OCI-LY7 (cell line): ENCODE measurements around the gene MARVELD3.

Experiments
- EZH2phosphoT487 ChIP-seq: fragments of 200-600 bp; sonication (generic); IDR thresholded peaks from 2 replicates; pipeline ENCODE4 v1.6.1; 2018; ENCODE audit warnings: low read depth, borderline replicate concordance, mild to moderate bottlenecking, mixed run types, antibody characterized with exemption, low read length, moderate library complexity, mixed read lengths
- TF ChIP-seq, protein P1 (sequence below): fragments of 200-600 bp; sonication (generic); conservative IDR thresholded peaks from 2 replicates; pipeline ENCODE4 v1.5.1; 2014; ENCODE audit warnings: mild to moderate bottlenecking, antibody characterized with exemption, low read length, moderate library complexity, mixed read lengths

DNA sequence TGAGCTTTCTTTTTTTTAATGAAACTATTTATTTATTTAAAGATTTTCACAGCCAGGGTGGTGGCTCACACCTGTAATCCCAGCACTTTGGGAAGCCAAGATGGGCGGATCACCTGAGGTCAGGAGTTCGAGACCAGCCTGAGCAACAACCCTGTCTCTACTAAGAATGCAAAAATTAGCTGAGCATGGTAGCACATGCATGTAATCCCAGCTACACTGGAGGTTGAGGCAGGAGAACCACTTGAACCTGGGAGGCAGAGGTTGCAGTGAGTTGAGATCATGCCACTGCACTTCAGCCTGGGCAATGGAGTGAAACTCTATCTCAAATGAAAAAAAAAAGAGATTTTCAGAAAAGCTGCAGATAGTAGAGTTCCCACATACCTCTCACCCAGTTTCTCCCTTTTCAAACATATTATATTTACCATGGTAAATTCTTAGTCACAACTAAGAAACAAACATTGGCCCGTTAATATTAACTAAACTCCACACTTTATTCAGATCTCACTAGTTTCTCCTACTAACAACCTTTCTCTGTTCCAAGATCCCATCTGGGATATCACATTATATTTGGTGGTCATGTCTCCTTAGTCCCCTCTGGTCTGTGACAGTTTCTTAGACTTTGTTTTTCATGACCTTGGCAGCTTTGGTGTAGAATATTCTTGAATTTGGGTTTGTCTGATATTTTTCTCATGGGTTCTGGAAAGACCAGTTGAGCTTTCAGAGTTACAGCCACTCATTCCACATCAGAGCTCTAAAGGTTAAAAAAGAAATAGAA is 41.3 kb upstream of the MARVELD3 start:
- TF ChIP-seq, protein P1, sequence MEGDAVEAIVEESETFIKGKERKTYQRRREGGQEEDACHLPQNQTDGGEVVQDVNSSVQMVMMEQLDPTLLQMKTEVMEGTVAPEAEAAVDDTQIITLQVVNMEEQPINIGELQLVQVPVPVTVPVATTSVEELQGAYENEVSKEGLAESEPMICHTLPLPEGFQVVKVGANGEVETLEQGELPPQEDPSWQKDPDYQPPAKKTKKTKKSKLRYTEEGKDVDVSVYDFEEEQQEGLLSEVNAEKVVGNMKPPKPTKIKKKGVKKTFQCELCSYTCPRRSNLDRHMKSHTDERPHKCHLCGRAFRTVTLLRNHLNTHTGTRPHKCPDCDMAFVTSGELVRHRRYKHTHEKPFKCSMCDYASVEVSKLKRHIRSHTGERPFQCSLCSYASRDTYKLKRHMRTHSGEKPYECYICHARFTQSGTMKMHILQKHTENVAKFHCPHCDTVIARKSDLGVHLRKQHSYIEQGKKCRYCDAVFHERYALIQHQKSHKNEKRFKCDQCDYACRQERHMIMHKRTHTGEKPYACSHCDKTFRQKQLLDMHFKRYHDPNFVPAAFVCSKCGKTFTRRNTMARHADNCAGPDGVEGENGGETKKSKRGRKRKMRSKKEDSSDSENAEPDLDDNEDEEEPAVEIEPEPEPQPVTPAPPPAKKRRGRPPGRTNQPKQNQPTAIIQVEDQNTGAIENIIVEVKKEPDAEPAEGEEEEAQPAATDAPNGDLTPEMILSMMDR, result no peak
- TF ChIP-seq EZH2phosphoT487, result no peak
